AG04450 (cell line): ENCODE measurements around the gene MAD1L1. TPM values are rescaled to one million over a fixed set of nuclear protein-coding genes. Genes with fewer than 3 reads are reported as not detected.

Experiments
- CTCF ChIA-PET: fragments of 300-600, 350-600 bp; formaldehyde crosslinking; extraction: SDS; loops from one replicate; lab custom pipeline; 2022; ENCODE audit warnings: antibody characterized with exemption, inconsistent platforms; lab: Charles Lee
- POLR2A ChIA-PET: fragments of 350-600 bp; formaldehyde crosslinking; extraction: SDS; loops from one replicate; lab custom pipeline; 2021; ENCODE audit warnings: antibody characterized with exemption, inconsistent platforms; lab: Yijun Ruan, JAX
- DNase-seq: peaks from one replicate; pipeline ENCODE4 v3.0.0-alpha.2; 2011; ENCODE audit warnings: low read depth, low spot score
- H3K27ac ChIP-seq: one replicate; pipeline ENCODE4 v1.5.1; 2012; ENCODE audit warnings: low read depth, low read length, control low read depth
- H3K27me3 ChIP-seq: one replicate; pipeline ENCODE4 v1.6.0; 2012; ENCODE audit warnings: low read length; ENCODE audit not compliant: control insufficient read depth, insufficient read depth
- H3K4me3 ChIP-seq: 2 replicates; pipeline ENCODE4 v1.5.1; 2011; ENCODE audit warnings: mild to moderate bottlenecking, low read depth, low read length, control low read depth
- H3K9me3 ChIP-seq: 2 replicates; pipeline ENCODE4 v1.5.1; 2012; ENCODE audit warnings: low read length; ENCODE audit not compliant: control insufficient read depth, insufficient read depth
- CTCF ChIP-seq: IDR thresholded peaks from 2 replicates; pipeline ENCODE4 v1.5.1; 2011; ENCODE audit warnings: low read depth, low read length, control low read depth, inconsistent platforms
- polyA plus RNA-seq: library from polyadenylated mRNA; depleted of rRNA; stranded (reverse); fragments of >200 nt; gene quantifications from 2 replicates; pipeline ENCODE4 v1.2.3, GENCODE V29; 2011

The MAD1L1 gene
- polyA plus RNA-seq, 1 experiment: 11.9 TPM

- CTCF ChIA-PET: interaction anchor here (1.0 to 1.5 kb wide), 2 partner anchors 9 to 15 kb away, joined by 3 to 4 read pairs; no protein-coding TSS in a partner anchor
- H3K9me3 ChIP-seq: peaks cover 15% of the 10 kb centered on the region
- DNase-seq: no peak
- TF ChIP-seq CTCF: no peak
- H3K4me3 ChIP-seq: no peak overlapping the region
- no peaks in the 10 kb centered on the region for H3K27me3 ChIP-seq
- POLR2A ChIA-PET: no interaction called here
- H3K27ac ChIP-seq: no peak overlapping the region
Measured at GRCh38 chr7:2193575-2194305, 39.0 kb downstream of the MAD1L1 start.

- DNase-seq: no peak
- no peak for TF ChIP-seq CTCF
- POLR2A ChIA-PET: no interaction called here
- H3K9me3 ChIP-seq: peaks cover 15% of the 10 kb centered on the region
- no peaks in the 10 kb centered on the region for H3K27me3 ChIP-seq
- H3K4me3 ChIP-seq: no peak overlapping the region
- H3K27ac ChIP-seq: no peak overlapping the region
- CTCF ChIA-PET: no interaction called here
Measured at GRCh38 chr7:2192831-2193534, 39.8 kb downstream of the MAD1L1 start.

- CTCF ChIA-PET: no interaction called here
- no peak for TF ChIP-seq CTCF
- H3K27ac ChIP-seq: no peak overlapping the region
- POLR2A ChIA-PET: no interaction called here
- DNase-seq: no peak
- H3K27me3 ChIP-seq: no peaks in the 10 kb centered on the region
- H3K9me3 ChIP-seq: peaks cover 6% of the 10 kb centered on the region; the same call in 1 of the 2 replicates
- H3K4me3 ChIP-seq: no peak overlapping the region
Measured at GRCh38 chr7:2191016-2191415, 41.7 kb downstream of the MAD1L1 start.

GRCh38 chr7:2190531-2190930 lies 42.2 kb downstream of the MAD1L1 start:
- DNase-seq: no peak
- H3K27me3 ChIP-seq: no peaks in the 10 kb centered on the region
- TF ChIP-seq CTCF: no peak
- no peak overlapping the region for H3K27ac ChIP-seq
- peaks cover 1% of the 10 kb centered on the region; the same call in 1 of the 2 replicates for H3K9me3 ChIP-seq
- CTCF ChIA-PET: no interaction called here
- no peak overlapping the region for H3K4me3 ChIP-seq
- POLR2A ChIA-PET: no interaction called here

GRCh38 chr7:2186166-2186565 lies 46.6 kb downstream of the MAD1L1 start:
- ChIA-PET CTCF (no interaction called here), POLR2A (no interaction called here)
- no peak for DNase-seq
- no peak overlapping the region for H3K27ac ChIP-seq
- no peaks in the 10 kb centered on the region for H3K27me3 ChIP-seq
- H3K9me3 ChIP-seq: no peaks in the 10 kb centered on the region
- TF ChIP-seq CTCF: no peak
- no peak overlapping the region for H3K4me3 ChIP-seq
